Measurements from ENCODE around the gene CTDSPL. TPM values are rescaled to one million over a fixed set of nuclear protein-coding genes. Genes with fewer than 3 reads are reported as not detected.

CTDSPL gene
- polyA plus RNA-seq, 2 donors = 7.6 to 13.6 TPM

DNA sequence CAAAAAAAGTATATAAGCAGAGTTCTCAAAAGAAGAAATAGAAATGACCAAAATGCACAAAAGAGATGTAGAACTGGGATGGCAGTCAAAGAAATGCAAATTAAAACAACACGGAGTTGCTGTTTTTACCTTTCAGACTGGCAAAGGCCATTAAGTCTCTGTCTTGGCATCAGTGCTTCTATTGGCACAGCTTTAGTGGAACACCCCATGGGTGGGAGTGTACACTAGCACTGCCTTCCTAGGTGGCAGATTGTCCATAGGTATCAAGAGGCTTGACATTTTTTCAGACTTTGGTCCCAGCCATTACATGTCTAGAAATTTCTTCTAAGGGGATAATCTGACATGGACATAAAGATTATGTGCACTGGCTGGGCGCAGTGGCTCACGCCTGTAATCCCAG lies 70.8 kb downstream of the CTDSPL start:
- no peak overlapping the region for H3K27ac ChIP-seq (ENCODE audit: low read depth in 2 of 2, low read length in 1 of 2)
- no peak overlapping the region for H3K4me3 ChIP-seq (ENCODE audit: low read depth in 1 of 2, low read length in 2 of 2)
- H3K36me3 ChIP-seq (ENCODE audit: control insufficient read depth in 2 of 2, insufficient read depth in 2 of 2, low read length in 1 of 2) = no peaks in the 10 kb centered on the region
- WGBS, 2 donors = 65 to 86% methylated on average over 3 of the region's 3 CpGs
- H3K9me3 ChIP-seq (ENCODE audit: control insufficient read depth in 2 of 2, insufficient read depth in 1 of 2, low read depth in 1 of 2, low read length in 1 of 2) = no peaks in the 10 kb centered on the region
- no peaks in the 10 kb centered on the region for H3K27me3 ChIP-seq (ENCODE audit: control insufficient read depth in 1 of 2, insufficient read depth in 2 of 2, low read length in 2 of 2)
- peaks cover 3 to 6% of the 10 kb centered on the region in 2 donors for H3K4me1 ChIP-seq (ENCODE audit: control insufficient read depth in 2 of 2, insufficient read depth in 2 of 2, low read length in 1 of 2)

DNA sequence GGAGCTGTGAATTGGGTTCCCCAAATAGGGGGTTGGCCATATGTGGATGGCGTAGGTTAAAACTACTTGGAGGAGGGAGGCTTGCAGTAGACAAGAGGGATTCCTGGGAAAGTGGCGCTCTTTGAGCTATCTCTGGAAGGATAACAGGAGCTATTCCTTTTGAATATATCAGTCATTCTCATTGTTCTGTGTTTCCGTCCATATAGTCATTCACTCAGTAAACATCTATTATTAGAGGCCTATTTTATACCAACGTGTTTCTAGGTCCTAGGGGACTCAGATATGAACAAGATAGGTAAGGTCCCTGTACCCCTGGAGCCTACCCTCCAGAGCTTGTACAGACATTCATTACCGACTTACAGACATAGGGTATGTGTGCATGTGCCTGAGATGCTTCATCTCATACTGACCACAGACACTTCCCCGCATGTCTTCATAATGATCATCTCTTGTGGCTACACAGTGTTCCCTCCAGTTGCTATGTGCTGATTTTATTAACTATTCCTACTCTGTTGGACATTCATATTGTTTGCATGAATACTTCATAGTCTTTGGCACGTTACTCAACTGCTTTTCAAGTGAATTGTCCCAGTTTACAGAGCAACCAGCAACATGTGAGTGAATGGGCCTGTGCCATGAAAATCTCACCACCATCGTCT lies 73.1 kb downstream of the CTDSPL start:
- Histone ChIP-seq H3K4me1 (ENCODE audit: control insufficient read depth in 2 of 2, insufficient read depth in 2 of 2, low read length in 1 of 2) (peaks cover 3 to 6% of the 10 kb centered on the region in 2 donors), H3K27ac (ENCODE audit: low read depth in 2 of 2, low read length in 1 of 2) (no peak overlapping the region), H3K9me3 (ENCODE audit: control insufficient read depth in 2 of 2, insufficient read depth in 1 of 2, low read depth in 1 of 2, low read length in 1 of 2) (no peaks in the 10 kb centered on the region), H3K36me3 (ENCODE audit: control insufficient read depth in 2 of 2, insufficient read depth in 2 of 2, low read length in 1 of 2) (no peaks in the 10 kb centered on the region), H3K27me3 (ENCODE audit: control insufficient read depth in 1 of 2, insufficient read depth in 2 of 2, low read length in 2 of 2) (no peaks in the 10 kb centered on the region), H3K4me3 (ENCODE audit: low read depth in 1 of 2, low read length in 2 of 2) (no peak overlapping the region)
- 71 to 76% methylated on average over 8 of the region's 8 CpGs for WGBS, 2 donors

DNA sequence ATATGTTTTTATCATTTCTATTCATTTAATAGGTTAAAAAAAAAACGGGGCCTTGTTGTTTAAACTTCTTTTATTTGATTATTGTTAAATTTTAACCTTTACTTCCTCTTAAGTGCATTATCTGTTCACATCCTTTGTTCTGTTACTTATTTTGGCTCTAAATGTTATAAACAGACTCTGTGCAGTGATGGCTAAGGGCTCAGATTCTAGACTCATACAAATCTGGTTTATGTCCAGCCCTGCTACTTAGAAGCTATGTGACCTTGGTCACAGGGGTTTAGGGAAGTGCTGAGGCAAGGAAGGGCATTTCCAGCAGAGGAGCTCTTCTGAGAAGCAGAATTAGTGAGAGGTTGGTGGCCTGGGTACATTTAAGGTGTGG lies 73.6 kb downstream of the CTDSPL start:
- H3K4me1 ChIP-seq (ENCODE audit: control insufficient read depth in 2 of 2, insufficient read depth in 2 of 2, low read length in 1 of 2) = peaks cover 3 to 6% of the 10 kb centered on the region in 2 donors
- no peak overlapping the region for H3K4me3 ChIP-seq (ENCODE audit: low read depth in 1 of 2, low read length in 2 of 2)
- H3K27me3 ChIP-seq (ENCODE audit: control insufficient read depth in 1 of 2, insufficient read depth in 2 of 2, low read length in 2 of 2) = no peaks in the 10 kb centered on the region
- H3K36me3 ChIP-seq (ENCODE audit: control insufficient read depth in 2 of 2, insufficient read depth in 2 of 2, low read length in 1 of 2) = no peaks in the 10 kb centered on the region
- peak overlapping the region in 1 of 2 donors; percentile 4 for H3K27ac ChIP-seq (ENCODE audit: low read depth in 2 of 2, low read length in 1 of 2)
- 12 to 15% methylated on average over 1 of the region's 1 CpG for WGBS, 2 donors
- no peaks in the 10 kb centered on the region for H3K9me3 ChIP-seq (ENCODE audit: control insufficient read depth in 2 of 2, insufficient read depth in 1 of 2, low read depth in 1 of 2, low read length in 1 of 2)

DNA sequence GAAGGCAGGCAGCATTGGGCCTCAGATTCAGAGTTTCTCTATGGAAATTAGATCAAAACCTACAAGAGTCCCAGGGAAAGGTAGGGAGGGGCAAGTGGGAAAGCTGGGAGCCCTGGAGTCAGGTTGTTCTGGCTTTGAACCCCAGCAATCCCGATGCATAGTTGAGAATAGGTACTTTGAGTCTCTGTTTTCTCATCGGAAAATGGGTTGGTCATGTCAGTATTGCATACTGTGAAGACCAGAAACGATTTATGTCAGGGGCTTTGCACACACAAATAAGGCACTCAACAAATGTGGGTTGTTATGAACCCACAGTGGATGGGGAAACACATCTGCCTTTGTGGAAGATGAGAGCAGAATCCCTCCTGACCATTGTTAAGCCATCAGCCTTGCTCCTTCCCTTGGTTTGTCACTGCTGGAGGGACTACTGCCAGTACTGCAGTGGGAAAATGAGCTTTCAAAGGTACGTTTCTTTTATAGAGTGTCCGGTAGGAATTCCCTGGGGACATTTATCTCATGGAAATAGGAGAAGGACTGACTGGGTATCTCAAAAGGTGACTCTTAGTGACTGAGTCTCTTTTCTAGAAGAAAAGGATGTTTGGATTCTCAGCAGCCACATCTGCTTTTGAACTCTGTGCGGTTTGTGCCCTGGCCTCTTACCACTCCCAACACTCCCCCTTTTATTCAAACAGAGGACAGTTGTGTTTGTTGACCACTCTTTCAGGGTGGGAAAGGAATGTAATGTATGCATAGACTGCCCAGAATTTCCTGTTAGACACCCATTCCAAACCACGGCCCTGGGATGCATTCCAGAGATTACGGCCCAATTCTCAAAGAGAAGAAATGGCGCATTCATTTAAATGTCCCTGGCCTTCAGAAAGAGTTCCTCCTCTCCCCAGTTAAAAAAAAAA lies 74.3 kb downstream of the CTDSPL start:
- H3K27ac ChIP-seq (ENCODE audit: low read depth in 2 of 2, low read length in 1 of 2) = peak overlapping the region; percentile 2 to 4
- no peaks in the 10 kb centered on the region for H3K9me3 ChIP-seq (ENCODE audit: control insufficient read depth in 2 of 2, insufficient read depth in 1 of 2, low read depth in 1 of 2, low read length in 1 of 2)
- H3K27me3 ChIP-seq (ENCODE audit: control insufficient read depth in 1 of 2, insufficient read depth in 2 of 2, low read length in 2 of 2) = no peaks in the 10 kb centered on the region
- no peaks in the 10 kb centered on the region for H3K36me3 ChIP-seq (ENCODE audit: control insufficient read depth in 2 of 2, insufficient read depth in 2 of 2, low read length in 1 of 2)
- H3K4me1 ChIP-seq (ENCODE audit: control insufficient read depth in 2 of 2, insufficient read depth in 2 of 2, low read length in 1 of 2) = peaks cover 6% of the 10 kb centered on the region in 2 donors
- WGBS, 2 donors = 64 to 68% methylated on average over 9 of the region's 9 CpGs
- no peak overlapping the region for H3K4me3 ChIP-seq (ENCODE audit: low read depth in 1 of 2, low read length in 2 of 2)

DNA sequence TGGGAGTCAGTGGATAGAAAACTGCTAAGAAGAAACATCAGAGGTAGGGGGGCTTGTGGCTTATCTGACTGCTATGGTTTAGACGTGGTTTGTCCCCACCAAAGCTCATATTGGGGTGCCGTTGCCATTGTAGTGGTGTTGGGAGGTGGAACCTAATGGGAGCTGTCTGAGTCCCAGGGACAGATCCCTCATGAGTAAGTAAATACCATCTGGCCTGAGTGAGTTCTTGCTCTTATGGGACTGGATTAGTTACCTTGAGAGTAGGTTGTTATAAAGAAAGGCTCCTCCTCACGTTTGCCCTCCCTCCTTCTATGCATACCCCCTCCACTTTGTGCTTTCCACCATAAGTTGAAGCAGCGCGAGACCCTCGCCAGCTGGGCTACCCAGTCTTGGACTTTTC lies 75.5 kb downstream of the CTDSPL start:
- Histone ChIP-seq H3K27me3 (ENCODE audit: control insufficient read depth in 1 of 2, insufficient read depth in 2 of 2, low read length in 2 of 2) (no peaks in the 10 kb centered on the region), H3K4me1 (ENCODE audit: control insufficient read depth in 2 of 2, insufficient read depth in 2 of 2, low read length in 1 of 2) (peaks cover 6 to 12% of the 10 kb centered on the region in 2 donors), H3K27ac (ENCODE audit: low read depth in 2 of 2, low read length in 1 of 2) (no peak overlapping the region), H3K9me3 (ENCODE audit: control insufficient read depth in 2 of 2, insufficient read depth in 1 of 2, low read depth in 1 of 2, low read length in 1 of 2) (no peaks in the 10 kb centered on the region), H3K36me3 (ENCODE audit: control insufficient read depth in 2 of 2, insufficient read depth in 2 of 2, low read length in 1 of 2) (no peaks in the 10 kb centered on the region), H3K4me3 (ENCODE audit: low read depth in 1 of 2, low read length in 2 of 2) (no peak overlapping the region)
- 87 to 90% methylated on average over 6 of the region's 6 CpGs for WGBS, 2 donors

DNA sequence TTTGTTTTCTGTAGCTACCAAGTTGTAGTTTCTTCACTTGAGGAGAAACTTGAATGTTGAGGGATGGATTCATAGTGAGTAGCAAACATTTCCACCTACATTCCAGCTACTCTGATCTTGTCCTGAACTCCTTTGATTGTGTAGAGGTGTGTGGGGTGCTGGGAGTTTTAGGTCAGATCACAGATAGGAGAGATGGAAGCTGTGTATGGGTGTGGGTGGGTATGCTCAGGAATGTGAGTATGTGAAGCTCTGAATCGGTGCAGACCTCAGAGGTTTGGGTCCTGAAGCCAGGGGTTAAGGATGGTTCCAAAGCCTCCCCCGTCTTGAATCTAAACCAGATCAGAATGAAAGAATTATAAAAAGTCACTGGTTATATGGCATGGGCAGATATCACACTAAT lies 76.3 kb downstream of the CTDSPL start:
- H3K9me3 ChIP-seq (ENCODE audit: control insufficient read depth in 2 of 2, insufficient read depth in 1 of 2, low read depth in 1 of 2, low read length in 1 of 2) = no peaks in the 10 kb centered on the region
- H3K4me3 ChIP-seq (ENCODE audit: low read depth in 1 of 2, low read length in 2 of 2) = no peak overlapping the region
- no peak overlapping the region for H3K27ac ChIP-seq (ENCODE audit: low read depth in 2 of 2, low read length in 1 of 2)
- no peaks in the 10 kb centered on the region for H3K27me3 ChIP-seq (ENCODE audit: control insufficient read depth in 1 of 2, insufficient read depth in 2 of 2, low read length in 2 of 2)
- H3K36me3 ChIP-seq (ENCODE audit: control insufficient read depth in 2 of 2, insufficient read depth in 2 of 2, low read length in 1 of 2) = no peaks in the 10 kb centered on the region
- peaks cover 6 to 13% of the 10 kb centered on the region in 2 donors for H3K4me1 ChIP-seq (ENCODE audit: control insufficient read depth in 2 of 2, insufficient read depth in 2 of 2, low read length in 1 of 2)
- WGBS, 2 donors = 80 to 90% methylated on average over 2 of the region's 2 CpGs

DNA sequence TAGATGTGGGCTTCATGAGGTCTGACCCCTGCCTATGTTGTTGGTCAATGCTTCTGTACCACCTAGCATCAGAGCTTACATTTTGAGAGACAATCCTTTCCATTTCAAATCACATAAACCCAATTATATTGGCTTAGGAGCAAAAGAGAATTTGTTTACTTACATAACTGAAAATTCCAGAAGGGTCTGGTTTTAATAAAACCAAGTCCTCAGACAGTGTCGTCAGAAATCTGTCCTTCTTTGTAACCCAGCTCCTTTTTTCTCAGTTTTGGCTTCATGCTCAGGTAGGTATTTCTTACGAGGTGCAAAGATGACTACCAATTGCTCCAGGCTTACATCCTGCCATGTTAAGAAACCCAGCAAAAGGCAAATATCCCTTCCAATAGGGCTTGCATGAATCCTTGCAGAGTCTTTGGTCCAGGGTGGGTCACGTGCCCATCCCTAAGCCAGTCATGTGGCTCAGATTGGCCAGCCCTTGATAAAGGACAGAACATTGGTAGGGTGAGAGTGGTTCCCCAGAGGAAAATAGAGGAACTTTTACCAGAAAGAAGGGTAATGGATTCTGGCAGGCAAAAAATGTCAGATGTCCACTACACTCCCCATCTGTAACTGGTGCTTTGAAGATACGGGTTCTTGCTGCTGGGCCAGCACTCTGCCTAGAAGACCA lies 78.7 kb downstream of the CTDSPL start:
- Histone ChIP-seq H3K4me1 (ENCODE audit: control insufficient read depth in 2 of 2, insufficient read depth in 2 of 2, low read length in 1 of 2) (peaks cover 7 to 20% of the 10 kb centered on the region in 2 donors), H3K27me3 (ENCODE audit: control insufficient read depth in 1 of 2, insufficient read depth in 2 of 2, low read length in 2 of 2) (no peaks in the 10 kb centered on the region)
- 80 to 84% methylated on average over 4 of the region's 4 CpGs for WGBS, 2 donors

DNA sequence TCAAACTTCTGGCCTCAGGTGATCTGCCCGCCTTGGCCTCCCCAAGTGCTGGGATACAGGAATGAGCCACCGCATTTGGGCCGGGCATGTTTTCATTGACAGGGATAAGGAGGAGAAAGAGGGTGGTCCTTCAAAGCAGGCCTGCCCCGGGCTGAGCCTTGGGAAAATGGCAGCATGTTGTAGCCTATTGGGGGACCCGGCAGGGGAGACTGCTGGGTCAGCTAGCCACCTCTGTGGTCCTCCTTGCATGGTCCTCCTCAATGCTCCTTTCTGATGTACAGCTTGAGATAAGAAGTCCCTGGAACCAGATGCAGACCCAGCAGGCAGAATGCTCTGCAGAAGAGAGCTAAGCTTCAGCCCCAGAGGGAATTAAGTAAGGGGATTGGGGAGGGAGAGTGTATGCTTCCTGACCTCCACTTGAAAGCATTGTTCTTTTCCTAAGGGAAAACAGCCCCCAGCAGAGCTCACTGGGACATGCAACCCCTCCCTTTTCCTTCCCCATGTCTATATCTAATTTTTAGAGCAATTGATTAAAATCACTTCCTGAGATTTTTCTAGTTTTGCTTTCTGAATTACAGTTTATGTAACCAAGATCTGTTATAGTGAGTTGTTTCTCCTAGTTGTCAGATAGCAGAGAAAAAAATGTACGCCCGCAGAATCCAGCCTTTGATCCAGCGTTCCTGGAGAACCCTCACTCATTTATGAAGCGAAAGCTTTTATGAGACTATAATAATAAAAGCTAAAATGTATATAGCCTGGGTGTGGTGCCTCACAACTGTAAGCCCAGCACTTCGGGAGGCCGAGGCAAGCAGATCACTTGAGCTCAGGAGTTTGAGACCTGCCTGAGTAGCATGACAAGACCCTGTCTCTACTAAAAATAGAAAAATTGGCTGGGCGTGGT lies 80.2 kb downstream of the CTDSPL start:
- 60% methylated on average over 12 of the region's 12 CpGs for WGBS, 2 donors
- H3K4me1 ChIP-seq (ENCODE audit: control insufficient read depth in 2 of 2, insufficient read depth in 2 of 2, low read length in 1 of 2) = peaks cover 6 to 19% of the 10 kb centered on the region in 2 donors

More for the DNA sequence above, 78.7 kb downstream of the CTDSPL start:
- no peak overlapping the region for H3K27ac ChIP-seq (ENCODE audit: low read depth in 2 of 2, low read length in 1 of 2)
- no peaks in the 10 kb centered on the region for H3K9me3 ChIP-seq (ENCODE audit: control insufficient read depth in 2 of 2, insufficient read depth in 1 of 2, low read depth in 1 of 2, low read length in 1 of 2)
- no peaks in the 10 kb centered on the region for H3K36me3 ChIP-seq (ENCODE audit: control insufficient read depth in 2 of 2, insufficient read depth in 2 of 2, low read length in 1 of 2)
- no peak overlapping the region for H3K4me3 ChIP-seq (ENCODE audit: low read depth in 1 of 2, low read length in 2 of 2)

DNA sequence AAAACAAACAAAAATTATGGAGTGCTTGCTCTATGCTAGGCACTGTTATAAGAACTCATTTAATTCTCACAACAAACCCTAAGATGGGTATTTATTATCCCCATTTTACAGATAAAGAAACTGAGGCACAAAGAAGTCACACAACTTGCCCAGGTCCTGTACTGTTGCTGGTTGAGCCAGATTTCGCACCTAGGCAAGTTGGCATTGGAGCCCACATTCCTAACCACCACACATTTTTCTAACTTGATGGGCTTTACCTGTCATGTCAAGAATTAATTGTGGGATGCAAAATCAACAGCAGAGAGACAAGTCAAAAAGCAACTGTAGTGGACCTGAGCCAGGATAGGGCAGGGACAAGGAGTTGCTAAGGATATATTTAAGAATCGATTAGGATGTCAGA lies 81.0 kb downstream of the CTDSPL start:
- Histone ChIP-seq H3K9me3 (ENCODE audit: control insufficient read depth in 2 of 2, insufficient read depth in 1 of 2, low read depth in 1 of 2, low read length in 1 of 2) (no peaks in the 10 kb centered on the region), H3K27me3 (ENCODE audit: control insufficient read depth in 1 of 2, insufficient read depth in 2 of 2, low read length in 2 of 2) (no peaks in the 10 kb centered on the region), H3K4me1 (ENCODE audit: control insufficient read depth in 2 of 2, insufficient read depth in 2 of 2, low read length in 1 of 2) (peaks cover 6 to 22% of the 10 kb centered on the region in 2 donors), H3K4me3 (ENCODE audit: low read depth in 1 of 2, low read length in 2 of 2) (no peak overlapping the region), H3K36me3 (ENCODE audit: control insufficient read depth in 2 of 2, insufficient read depth in 2 of 2, low read length in 1 of 2) (no peaks in the 10 kb centered on the region), H3K27ac (ENCODE audit: low read depth in 2 of 2, low read length in 1 of 2) (peak overlapping the region in 1 of 2 donors; percentile 17)
- 50 to 66% methylated on average over 2 of the region's 2 CpGs for WGBS, 2 donors

More for the DNA sequence above, 80.2 kb downstream of the CTDSPL start:
- Histone ChIP-seq H3K27ac (ENCODE audit: low read depth in 2 of 2, low read length in 1 of 2) (no peak overlapping the region), H3K27me3 (ENCODE audit: control insufficient read depth in 1 of 2, insufficient read depth in 2 of 2, low read length in 2 of 2) (no peaks in the 10 kb centered on the region), H3K36me3 (ENCODE audit: control insufficient read depth in 2 of 2, insufficient read depth in 2 of 2, low read length in 1 of 2) (no peaks in the 10 kb centered on the region), H3K4me3 (ENCODE audit: low read depth in 1 of 2, low read length in 2 of 2) (no peak overlapping the region), H3K9me3 (ENCODE audit: control insufficient read depth in 2 of 2, insufficient read depth in 1 of 2, low read depth in 1 of 2, low read length in 1 of 2) (no peaks in the 10 kb centered on the region)
